B cell (primary cell): ENCODE measurements around the gene TMEM80. TPM values are rescaled to one million over a fixed set of nuclear protein-coding genes. Genes with fewer than 3 reads are reported as not detected.

Experiments
- ATAC-seq: fragments of 200-7000 bp; cut with Tn5 transposase; one replicate; pipeline ENCODE4 v1.10.0; 2021; ENCODE audit warnings: low read depth, mild to moderate bottlenecking, moderate number of reproducible peaks, moderate library complexity
- CTCF ChIA-PET: fragments of 350-600 bp; sonication (Branson Sonifier 250); formaldehyde crosslinking; loops from one replicate; lab custom pipeline; 2021; ENCODE audit warnings: antibody characterized with exemption, inconsistent platforms; lab: Charles Lee
- POLR2A ChIA-PET: fragments of 350-600 bp; sonication (Branson Sonifier 250); formaldehyde crosslinking; loops from one replicate; lab custom pipeline; 2021; ENCODE audit warnings: antibody characterized with exemption; lab: Charles Lee
- DNase-seq: peaks from one replicate; pipeline ENCODE4 v3.0.0; 2013
- H2AFZ ChIP-seq: 2 replicates; pipeline ENCODE4 v1.6.1; 2012; ENCODE audit warnings: mild to moderate bottlenecking, low read depth, low read length; ENCODE audit not compliant: insufficient read depth, poor library complexity, severe bottlenecking
- H3K27ac ChIP-seq, 2 donors: 1 replicate in 1 of 2; 2 replicates in 1 of 2; pipeline ENCODE4 v1.5.1; 2012 to 2013; ENCODE audit warnings: low read length in 2 of 2, mild to moderate bottlenecking in 2 of 2, moderate library complexity in 1 of 2
- H3K27me3 ChIP-seq, 4 experiments: fragments of 200-600 bp in 1 of 4; sonication (generic) in 1 of 4; replicated peaks in 1 of 4; 1 replicate in 2 of 4; 2 replicates in 2 of 4; pipeline versions ENCODE4 v1.6.1 to v1.7.0; 2013 to 2016; ENCODE audit warnings: low read length in 3 of 4, mild to moderate bottlenecking in 2 of 4, mixed read lengths in 1 of 4, moderate library complexity in 1 of 4; ENCODE audit not compliant: insufficient read depth in 4 of 4, control insufficient read depth in 3 of 4; ENCODE audit errors: control extremely low read depth in 1 of 4
- H3K36me3 ChIP-seq, 2 experiments: replicated peaks in 1 of 2; 1 replicate in 1 of 2; 2 replicates in 1 of 2; pipeline versions ENCODE4 v1.6.1 to v1.7.1; 2013; ENCODE audit warnings: low read length in 1 of 2; ENCODE audit not compliant: insufficient read depth in 2 of 2, control insufficient read depth in 1 of 2; ENCODE audit errors: control extremely low read depth in 1 of 2, extremely low read depth in 1 of 2
- H3K4me1 ChIP-seq, 2 donors: fragments of 200-600 bp in 1 of 2; sonication (generic) in 1 of 2; 1 replicate in 1 of 2; 2 replicates in 1 of 2; pipeline versions ENCODE4 v1.5.1 to v1.6.1; 2013 to 2017; ENCODE audit warnings: low read length in 2 of 2; ENCODE audit not compliant: control insufficient read depth in 2 of 2, insufficient read depth in 2 of 2
- H3K4me2 ChIP-seq: replicated peaks from 2 replicates; pipeline ENCODE3; 2012; ENCODE audit warnings: mild to moderate bottlenecking, low read depth, low read length; ENCODE audit not compliant: poor library complexity, severe bottlenecking
- H3K4me3 ChIP-seq, 5 experiments: fragments of 200-600 bp in 1 of 5; sonication (generic) in 1 of 5; 1 replicate in 3 of 5; 2 replicates in 2 of 5; pipeline versions ENCODE4 v1.5.1 to v1.7.0; 2011 to 2016; ENCODE audit warnings: low read length in 4 of 5, mild to moderate bottlenecking in 4 of 5, low read depth in 2 of 5, control low read depth in 1 of 5, moderate library complexity in 1 of 5; ENCODE audit not compliant: insufficient read depth in 1 of 5; ENCODE audit errors: control extremely low read depth in 1 of 5, extremely low read depth in 1 of 5
- H3K79me2 ChIP-seq: fragments of 200-600 bp; sonication (generic); one replicate; pipeline ENCODE4 v1.6.0; 2016; ENCODE audit warnings: low read length; ENCODE audit not compliant: control insufficient read depth, insufficient read depth
- H3K9ac ChIP-seq: fragments of 200-600 bp; sonication (generic); 2 replicates; pipeline ENCODE4 v1.6.1; 2017; ENCODE audit warnings: mild to moderate bottlenecking, low read length, moderate library complexity
- H3K9me3 ChIP-seq, 3 donors: one replicate each; pipeline versions ENCODE4 v1.6.1 to v1.7.1; 2013; ENCODE audit warnings: low read length in 2 of 3; ENCODE audit not compliant: control insufficient read depth in 2 of 3, insufficient read depth in 1 of 3; ENCODE audit errors: control extremely low read depth in 1 of 3
- H4K20me1 ChIP-seq: 2 replicates; pipeline ENCODE4 v1.6.0; 2012; ENCODE audit warnings: mild to moderate bottlenecking, low read length; ENCODE audit not compliant: insufficient read depth, control insufficient read depth, poor library complexity, severe bottlenecking
- H3K27ac Mint-ChIP-seq: one replicate; pipeline ENCODE4 v1.8.0; 2021; ENCODE audit warnings: mixed read lengths
- H3K27me3 Mint-ChIP-seq: one replicate; pipeline ENCODE4 v1.8.0; 2021; ENCODE audit warnings: mixed read lengths
- H3K4me1 Mint-ChIP-seq: one replicate; pipeline ENCODE4 v1.8.0; 2021; ENCODE audit warnings: mixed read lengths
- H3K4me3 Mint-ChIP-seq: one replicate; pipeline ENCODE4 v1.8.0; 2021; ENCODE audit warnings: mixed read lengths
- H3K9me3 Mint-ChIP-seq: one replicate; pipeline ENCODE4 v1.8.0; 2022; ENCODE audit warnings: mixed read lengths; ENCODE audit not compliant: insufficient read depth
- EZH2 ChIP-seq: IDR thresholded peaks from 2 replicates; pipeline ENCODE4 v1.6.1; 2012; ENCODE audit warnings: borderline replicate concordance, low read depth, mild to moderate bottlenecking, moderate library complexity, low read length; ENCODE audit not compliant: insufficient read depth, poor library complexity, severe bottlenecking
- WGBS: methylation state at CpG from one replicate; pipeline ENCODE4 v1.1.5; 2013; ENCODE audit warnings: missing lambda C conversion rate; ENCODE audit not compliant: insufficient coverage; 5-methylcytosine and 5-hydroxymethylcytosine counted together
- intact Hi-C: fragments of 100-400 bp; cut with micrococcal nuclease; formaldehyde crosslinking; loops from one replicate; pipeline ENCODE4 v1.10.0; 2022
- polyA plus RNA-seq: library from polyadenylated mRNA; depleted of rRNA; stranded (reverse); fragments of >200 nt; gene quantifications from 2 replicates; pipeline ENCODE4 v1.2.3, GENCODE V29; 2012
- total RNA-seq, 2 donors: library from RNA; stranded (reverse); fragments of 120-200 nt in 1 of 2; gene quantifications; 1 replicate in 1 of 2; 2 replicates in 1 of 2; pipeline versions ENCODE4 v1.2.3 to v1.2.4, GENCODE V29; 2013 to 2022
- TF ChIP-seq, protein P1 (sequence below): fragments of 200-600 bp; IDR thresholded peaks from one replicate; pipeline ENCODE4 v1.8.0; 2022; ENCODE audit warnings: antibody characterized with exemption, mild to moderate bottlenecking

TMEM80 gene
- total and polyA plus RNA-seq, 2 donors (not counting 1 experiment from before 2014, with no cell fraction given): 72.5 to 84.1 TPM

DNA sequence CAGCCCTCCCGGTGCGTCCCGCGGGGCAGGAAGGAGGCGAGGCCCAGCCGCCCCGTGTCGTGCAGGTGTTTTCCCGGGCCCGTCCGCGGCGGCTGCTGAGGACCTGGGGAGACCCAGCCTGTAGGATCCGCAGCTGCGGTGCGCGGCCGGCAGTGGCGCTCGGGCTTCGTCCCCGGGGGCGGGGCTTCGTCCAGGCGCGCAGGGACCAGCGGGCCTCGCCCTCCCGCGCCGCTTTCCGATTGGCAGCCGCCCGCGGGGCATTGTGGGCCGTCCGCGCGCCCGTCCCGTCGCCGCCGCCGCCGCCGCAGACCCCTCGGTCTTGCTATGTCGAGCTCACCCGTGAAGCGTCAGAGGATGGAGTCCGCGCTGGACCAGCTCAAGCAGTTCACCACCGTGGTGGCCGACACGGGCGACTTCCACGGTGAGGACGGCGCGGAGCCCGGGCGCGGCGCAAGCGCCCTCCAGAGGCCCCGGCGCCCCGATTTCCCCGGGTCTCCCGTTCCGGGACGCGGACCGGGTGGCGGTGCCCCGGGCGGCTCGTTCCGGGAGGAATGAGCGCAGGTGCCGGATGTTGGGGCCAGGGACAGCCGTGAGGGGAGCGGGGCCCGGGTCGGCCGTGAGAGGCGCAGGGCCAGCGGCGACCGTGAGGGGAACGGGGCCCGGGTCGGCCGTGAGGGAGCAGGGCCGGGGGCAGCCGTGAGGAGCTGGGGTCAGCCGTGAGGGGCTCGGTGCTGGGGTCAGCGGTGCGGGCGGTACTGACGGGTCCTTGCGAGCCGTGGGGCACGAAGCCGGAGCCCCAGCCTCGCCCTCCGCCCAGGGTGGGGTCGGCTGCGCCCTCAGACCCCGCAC lies 51.8 kb downstream of the TMEM80 start, which contains the start of gene TALDO1:
TALDO1 (plus strand) TSS at position 307 of the 849 bp plus-strand sequence; CDS start at position 325, 18 bp downstream.
- ChIA-PET POLR2A (no interaction called here), CTCF (interaction anchor here (0.6 to 1.9 kb wide), 11 partner anchors 17 to 193 kb away, joined by 3 to 13 read pairs (median 4); partner anchors contain the start of genes DEAF1 and TMEM80)

More for the DNA sequence above, 51.8 kb downstream of the TMEM80 start, which contains the start of gene TALDO1:
- H3K27me3 ChIP-seq: no peaks in the 10 kb centered on the region
- H3K79me2 ChIP-seq: peaks cover 45% of the 10 kb centered on the region
- Mint-ChIP-seq H3K27me3 (no peaks in the 10 kb centered on the region), H3K9me3 (no peaks in the 10 kb centered on the region), H3K4me3 (peak within 1 kb of the TSS; percentile 88), H3K27ac (peak within 1 kb of the TSS; percentile 83), H3K4me1 (peaks cover 16% of the 10 kb centered on the region)
- intact Hi-C loops: loop anchor here (1.0 to 5.0 kb wide), 5 partner anchors 19 to 185 kb away; partner anchors contain the start of genes GATD1, LMNTD2 and RASSF7
- ATAC-seq (peak; percentile 97), DNase-seq (peak; percentile 90)
- peak within 1 kb of the TSS; percentile 97 for H3K4me2 ChIP-seq
- peaks cover 40% of the 10 kb centered on the region for H4K20me1 ChIP-seq
- H3K9me3 ChIP-seq: no peaks in the 10 kb centered on the region
- H3K36me3 ChIP-seq: no peaks in the 10 kb centered on the region
- peak within 1 kb of the TSS; percentile 85 for H2AFZ ChIP-seq
- H3K9ac ChIP-seq: peak within 1 kb of the TSS; percentile 73
- peak within 1 kb of the TSS; percentile 31 to 77 for H3K27ac ChIP-seq
- peaks cover 17 to 27% of the 10 kb centered on the region in 2 donors for H3K4me1 ChIP-seq
- H3K4me3 ChIP-seq: peak within 1 kb of the TSS; percentile 56 to 88 (median 73)
- no peak for TF ChIP-seq EZH2
- TF ChIP-seq, protein P1, sequence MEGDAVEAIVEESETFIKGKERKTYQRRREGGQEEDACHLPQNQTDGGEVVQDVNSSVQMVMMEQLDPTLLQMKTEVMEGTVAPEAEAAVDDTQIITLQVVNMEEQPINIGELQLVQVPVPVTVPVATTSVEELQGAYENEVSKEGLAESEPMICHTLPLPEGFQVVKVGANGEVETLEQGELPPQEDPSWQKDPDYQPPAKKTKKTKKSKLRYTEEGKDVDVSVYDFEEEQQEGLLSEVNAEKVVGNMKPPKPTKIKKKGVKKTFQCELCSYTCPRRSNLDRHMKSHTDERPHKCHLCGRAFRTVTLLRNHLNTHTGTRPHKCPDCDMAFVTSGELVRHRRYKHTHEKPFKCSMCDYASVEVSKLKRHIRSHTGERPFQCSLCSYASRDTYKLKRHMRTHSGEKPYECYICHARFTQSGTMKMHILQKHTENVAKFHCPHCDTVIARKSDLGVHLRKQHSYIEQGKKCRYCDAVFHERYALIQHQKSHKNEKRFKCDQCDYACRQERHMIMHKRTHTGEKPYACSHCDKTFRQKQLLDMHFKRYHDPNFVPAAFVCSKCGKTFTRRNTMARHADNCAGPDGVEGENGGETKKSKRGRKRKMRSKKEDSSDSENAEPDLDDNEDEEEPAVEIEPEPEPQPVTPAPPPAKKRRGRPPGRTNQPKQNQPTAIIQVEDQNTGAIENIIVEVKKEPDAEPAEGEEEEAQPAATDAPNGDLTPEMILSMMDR: no peak
- WGBS: under 1% methylated on average over 112 of the region's 112 CpGs
